H1 (cell line): ENCODE results near the gene SCN8A. TPM values are rescaled to one million over a fixed set of nuclear protein-coding genes. Genes with fewer than 3 reads are reported as not detected.

Experiments
- CTCF ChIA-PET: fragments of 300-600 bp; sonication (Branson Sonifier 250); formaldehyde crosslinking; loops from one replicate; lab custom pipeline; 2021; ENCODE audit not compliant: partially characterized antibody; lab: Charles Lee
- POLR2A ChIA-PET: fragments of 300-600 bp; sonication (Branson Sonifier 250); formaldehyde crosslinking; loops from one replicate; lab custom pipeline; 2021; ENCODE audit warnings: inconsistent platforms; ENCODE audit not compliant: partially characterized antibody; lab: Charles Lee
- DNase-seq, 2 experiments: peaks; one replicate each; pipeline versions ENCODE4 v3.0.0 to v3.0.0-alpha.2; 2010 to 2022; ENCODE audit warnings: low spot score in 2 of 2, low read depth in 1 of 2, mixed read lengths in 1 of 2
- FAIRE-seq: peaks from 2 replicates; lab custom pipeline; 2011; peaks lifted over from hg19 to GRCh38; lab: Jason Lieb, UNC
- H2AFZ ChIP-seq: 2 replicates; pipeline ENCODE4 v1.8.1; 2012; ENCODE audit warnings: low read length, inconsistent platforms
- H2AK5ac ChIP-seq: 2 replicates; pipeline ENCODE4 v1.6.1; 2013; ENCODE audit warnings: low read depth, low read length
- H2BK120ac ChIP-seq: replicated peaks from 2 replicates; pipeline ENCODE3; 2013; ENCODE audit warnings: low read depth, low read length, inconsistent platforms
- H2BK12ac ChIP-seq: 2 replicates; pipeline ENCODE4 v1.6.1; 2013; ENCODE audit warnings: low read depth, low read length
- H2BK15ac ChIP-seq: 2 replicates; pipeline ENCODE4 v1.6.1; 2013; ENCODE audit warnings: low read length
- H2BK20ac ChIP-seq: 2 replicates; pipeline ENCODE4 v1.6.1; 2013; ENCODE audit warnings: low read length
- H2BK5ac ChIP-seq: 2 replicates; pipeline ENCODE4 v1.6.1; 2013; ENCODE audit warnings: low read depth, low read length
- H3K14ac ChIP-seq: 2 replicates; pipeline ENCODE4 v1.6.1; 2013; ENCODE audit warnings: inconsistent platforms; ENCODE audit not compliant: insufficient read length
- H3K18ac ChIP-seq: 2 replicates; pipeline ENCODE4 v1.6.1; 2013; ENCODE audit warnings: low read length; ENCODE audit errors: extremely low read depth
- H3K23ac ChIP-seq: 2 replicates; pipeline ENCODE4 v1.6.1; 2013; ENCODE audit warnings: inconsistent platforms; ENCODE audit not compliant: insufficient read length
- H3K23me2 ChIP-seq: 2 replicates; pipeline ENCODE4 v1.6.1; 2013; ENCODE audit warnings: low read depth, low read length
- H3K27ac ChIP-seq: 2 replicates; pipeline ENCODE4 v1.6.1; 2011; ENCODE audit warnings: low read depth, low read length, inconsistent platforms
- H3K27me3 ChIP-seq, 4 experiments: replicated peaks in 1 of 4; 1 replicate in 1 of 4; 2 replicates in 3 of 4; pipeline versions ENCODE4 v1.6.1 to v1.8.1; 2011 to 2013; ENCODE audit warnings: low read length in 3 of 4, mild to moderate bottlenecking in 3 of 4, inconsistent platforms in 2 of 4, mixed read lengths in 2 of 4, moderate library complexity in 1 of 4; ENCODE audit not compliant: control insufficient read depth in 3 of 4, insufficient read depth in 3 of 4; ENCODE audit errors: extremely low read depth in 1 of 4
- H3K36me3 ChIP-seq, 4 experiments: 2 replicates each; pipeline versions ENCODE4 v1.6.1 to v1.8.1; 2011 to 2013; ENCODE audit warnings: mild to moderate bottlenecking in 4 of 4, low read length in 3 of 4, moderate library complexity in 2 of 4, control low read depth in 1 of 4, inconsistent platforms in 1 of 4; ENCODE audit not compliant: insufficient read depth in 4 of 4, control insufficient read depth in 2 of 4
- H3K4ac ChIP-seq: replicated peaks from 2 replicates; pipeline ENCODE3; 2013; ENCODE audit warnings: low read length, low read depth, mixed read lengths, inconsistent platforms; ENCODE audit not compliant: insufficient read length
- H3K4me1 ChIP-seq, 4 experiments: replicated peaks in 1 of 4; 1 replicate in 1 of 4; 2 replicates in 3 of 4; pipeline versions ENCODE4 v1.6.1 to v1.8.1; 2011 to 2013; ENCODE audit warnings: low read length in 3 of 4, inconsistent platforms in 2 of 4, mixed read lengths in 1 of 4; ENCODE audit not compliant: insufficient read depth in 4 of 4, control insufficient read depth in 3 of 4
- H3K4me2 ChIP-seq, 2 experiments: 2 replicates each; pipeline versions ENCODE4 v1.6.1 to v1.8.1; 2011 to 2013; ENCODE audit warnings: low read depth in 2 of 2, low read length in 2 of 2, control low read depth in 1 of 2, inconsistent platforms in 1 of 2, mild to moderate bottlenecking in 1 of 2; ENCODE audit not compliant: insufficient read depth in 1 of 2
- H3K4me3 ChIP-seq, 4 experiments: fragments of 200-600, 300-600 bp in 1 of 4; sonication (generic), shearing (Covaris generic), sonication (Bioruptor Twin) in 1 of 4; 2 replicates each; pipeline versions ENCODE4 v1.5.1 to v1.8.1; 2011 to 2016; ENCODE audit warnings: low read length in 4 of 4, low read depth in 3 of 4, control low read depth in 2 of 4, inconsistent platforms in 2 of 4, mild to moderate bottlenecking in 2 of 4, mixed read lengths in 1 of 4, moderate library complexity in 1 of 4; ENCODE audit not compliant: insufficient read depth in 2 of 4; ENCODE audit errors: extremely low read depth in 1 of 4
- H3K56ac ChIP-seq: replicated peaks from 2 replicates; pipeline ENCODE3; 2013; ENCODE audit warnings: low read depth, mild to moderate bottlenecking, mixed read lengths, low read length, inconsistent platforms; ENCODE audit not compliant: insufficient read length
- H3K79me1 ChIP-seq: 2 replicates; pipeline ENCODE4 v1.6.1; 2013; ENCODE audit warnings: low read depth, low read length, control low read depth
- H3K79me2 ChIP-seq, 2 experiments: 2 replicates each; pipeline versions ENCODE4 v1.6.1 to v1.8.1; 2012 to 2013; ENCODE audit warnings: low read length in 2 of 2, mild to moderate bottlenecking in 2 of 2, inconsistent platforms in 1 of 2; ENCODE audit not compliant: insufficient read depth in 2 of 2, control insufficient read depth in 1 of 2
- H3K9ac ChIP-seq, 4 experiments: replicated peaks in 1 of 4; 1 replicate in 1 of 4; 2 replicates in 3 of 4; pipeline versions ENCODE4 v1.6.1 to v1.8.1; 2011 to 2013; ENCODE audit warnings: low read depth in 3 of 4, low read length in 3 of 4, control low read depth in 2 of 4, mild to moderate bottlenecking in 2 of 4, moderate library complexity in 2 of 4, inconsistent platforms in 1 of 4; ENCODE audit errors: extremely low read depth in 1 of 4
- H3K9me3 ChIP-seq, 2 experiments: 2 replicates each; pipeline versions ENCODE4 v1.6.1 to v1.8.1; 2012 to 2013; ENCODE audit warnings: mild to moderate bottlenecking in 2 of 2, moderate library complexity in 2 of 2, control low read depth in 1 of 2, inconsistent platforms in 1 of 2, low read depth in 1 of 2, low read length in 1 of 2, mixed read lengths in 1 of 2; ENCODE audit not compliant: insufficient read depth in 2 of 2
- H4K20me1 ChIP-seq, 2 experiments: replicated peaks in 1 of 2; 2 replicates each; pipeline versions ENCODE3 to v1.8.1; 2011 to 2013; ENCODE audit warnings: inconsistent platforms in 2 of 2, low read length in 2 of 2, mild to moderate bottlenecking in 1 of 2; ENCODE audit not compliant: insufficient read depth in 2 of 2, control insufficient read depth in 1 of 2
- H4K5ac ChIP-seq: 2 replicates; pipeline ENCODE4 v1.6.1; 2013; ENCODE audit warnings: low read length, low read depth, mixed read lengths, inconsistent platforms; ENCODE audit not compliant: insufficient read length
- H4K8ac ChIP-seq: 2 replicates; pipeline ENCODE4 v1.8.0; 2013; ENCODE audit warnings: mild to moderate bottlenecking, moderate library complexity, low read length, inconsistent platforms; ENCODE audit not compliant: insufficient read depth; ENCODE audit errors: extremely low read depth
- H4K91ac ChIP-seq: replicated peaks from 2 replicates; pipeline ENCODE3; 2013; ENCODE audit warnings: low read length, mixed read lengths, inconsistent platforms; ENCODE audit not compliant: insufficient read length
- BCL11A ChIP-seq, 2 experiments: IDR thresholded peaks; one replicate each; pipeline ENCODE4 v1.6.1; 2011; ENCODE audit warnings: low read depth in 2 of 2, low read length in 2 of 2, mild to moderate bottlenecking in 2 of 2
- BRCA1 ChIP-seq: IDR thresholded peaks from 2 replicates; pipeline ENCODE4 v1.6.1; 2012; ENCODE audit warnings: low read depth, low read length, improper control_type of control experiment
- CHD1 ChIP-seq: IDR thresholded peaks from 2 replicates; pipeline ENCODE4 v1.6.1; 2012; ENCODE audit warnings: low read depth, low read length, improper control_type of control experiment
- RNF2 ChIP-seq: fragments of 200-900, 300-1000 bp; sonication (generic); IDR thresholded peaks from 2 replicates; pipeline ENCODE4 v1.7.1; 2016; ENCODE audit warnings: borderline replicate concordance, low read depth, mild to moderate bottlenecking, antibody characterized with exemption, low read length; ENCODE audit not compliant: poor library complexity, severe bottlenecking; ENCODE audit errors: missing control alignments
- RXRA ChIP-seq: IDR thresholded peaks from 2 replicates; pipeline ENCODE4 v1.6.1; 2011; ENCODE audit warnings: low read depth, mild to moderate bottlenecking, low read length, moderate library complexity; ENCODE audit not compliant: insufficient read depth
- TCF12 ChIP-seq: IDR thresholded peaks from 2 replicates; pipeline ENCODE4 v1.6.1; 2011; ENCODE audit warnings: low read depth, mild to moderate bottlenecking, low read length
- YY1 ChIP-seq: IDR thresholded peaks from 2 replicates; pipeline ENCODE4 v1.6.1; 2011; ENCODE audit warnings: low read depth, mild to moderate bottlenecking, low read length
- WGBS, 2 experiments: shearing (Covaris generic) in 1 of 2; methylation state at CpG; one replicate each; pipeline versions ENCODE4 v1.1.6 to v1.1.7; 2013 to 2015; ENCODE audit warnings: low lambda C conversion rate in 2 of 2, mixed read lengths in 2 of 2, inconsistent platforms in 1 of 2, low coverage in 1 of 2, missing lambda C conversion rate in 1 of 2; ENCODE audit not compliant: insufficient replicate concordance in 2 of 2, insufficient coverage in 1 of 2, insufficient read length in 1 of 2; ENCODE audit errors: extremely low coverage in 1 of 2, missing lambda C conversion rate in 1 of 2; 5-methylcytosine and 5-hydroxymethylcytosine counted together
- polyA plus RNA-seq, 7 experiments: library from polyadenylated mRNA; depleted of rRNA in 3 of 7; stranded (reverse) in 5 of 7; unstranded in 2 of 7; fragments of >200 nt in 5 of 7; fragments of 200-250 nt in 2 of 7; gene quantifications; 1 replicate in 5 of 7; 2 replicates in 1 of 7; 4 replicates in 1 of 7; pipeline versions ENCODE4 v1.2.1 to v1.2.3, GENCODE V29; 2011 to 2013; ENCODE audit warnings: missing spikeins in 2 of 7, mixed read lengths in 2 of 7
- total RNA-seq: library from RNA; stranded (reverse); fragmentation: NEBNext Ultra II Directional; extraction: Animal tissue kit (Norgen Biotek cat#: 25700); gene quantifications from 2 replicates; pipeline ENCODE4 v1.2.1, GENCODE V29; 2021
- TF ChIP-seq, protein P1 (sequence below): IDR thresholded peaks from 2 replicates; pipeline ENCODE4 v1.6.1; 2012; ENCODE audit warnings: inconsistent platforms

SCN8A gene
- total and polyA plus RNA-seq, 2 of the 8 experiments (the other 6 are each of a cell fraction or from before 2014, with no cell fraction given), result 6.3 to 10.7 TPM

DNA sequence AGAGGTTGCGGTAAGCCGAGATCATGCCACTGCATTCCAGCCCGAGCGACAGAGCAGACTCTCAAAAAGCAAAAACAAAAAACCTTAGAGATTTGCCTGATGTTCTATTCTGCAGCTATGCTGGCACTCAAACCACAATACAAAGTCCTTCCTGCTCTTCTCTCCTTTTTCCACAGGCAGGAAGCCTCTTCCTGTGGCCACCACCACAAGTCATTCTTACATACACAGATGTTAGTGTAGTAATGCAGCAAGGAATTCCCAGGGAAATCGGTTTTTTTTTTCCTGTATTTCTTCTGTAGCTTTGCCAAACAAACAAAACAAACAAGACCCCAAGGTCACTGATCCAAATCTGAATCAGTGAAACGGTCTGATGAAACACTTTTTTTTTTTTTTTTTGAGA lies 153.2 kb downstream of the SCN8A start:
- 81% methylated on average over 6 of the region's 6 CpGs; no CpG with 5 or more reads in 1 of the 2 experiments for WGBS, 2 experiments

More for the DNA sequence above, 153.2 kb downstream of the SCN8A start:
- no peaks in the 10 kb centered on the region for H3K23me2 ChIP-seq
- no peaks in the 10 kb centered on the region for H3K79me2 ChIP-seq
- H2AK5ac ChIP-seq, result no peak overlapping the region
- H3K4me2 ChIP-seq, result no peak overlapping the region
- H3K56ac ChIP-seq, result no peak overlapping the region
- DNase-seq (no peak), FAIRE-seq (no peak)
- no peaks in the 10 kb centered on the region for H3K9me3 ChIP-seq
- no peak overlapping the region for H4K8ac ChIP-seq
- H2BK5ac ChIP-seq, result no peak overlapping the region
- ChIA-PET POLR2A (no interaction called here), CTCF (interaction anchor here (0.6 to 1.4 kb wide), 3 partner anchors 131 to 551 kb away, joined by 3 to 5 read pairs (median 3); no protein-coding TSS in a partner anchor)
- H4K20me1 ChIP-seq, result no peaks in the 10 kb centered on the region
- H3K27me3 ChIP-seq, result no peaks in the 10 kb centered on the region; a peak in 2 of 7 replicates
- no peak overlapping the region for H3K23ac ChIP-seq
- H3K14ac ChIP-seq, result no peak overlapping the region
- no peak overlapping the region for H4K5ac ChIP-seq
- no peaks in the 10 kb centered on the region for H3K79me1 ChIP-seq
- H3K9ac ChIP-seq, result no peak overlapping the region
- no peak overlapping the region for H2BK12ac ChIP-seq
- no peak overlapping the region for H4K91ac ChIP-seq
- H3K36me3 ChIP-seq, result peaks cover 0 to 8% (median 5%) of the 10 kb centered on the region in 4 experiments; a peak in 5 of 8 replicates
- H3K4me3 ChIP-seq, result no peak overlapping the region
- no peak overlapping the region for H3K18ac ChIP-seq
- TF ChIP-seq, protein P1, sequence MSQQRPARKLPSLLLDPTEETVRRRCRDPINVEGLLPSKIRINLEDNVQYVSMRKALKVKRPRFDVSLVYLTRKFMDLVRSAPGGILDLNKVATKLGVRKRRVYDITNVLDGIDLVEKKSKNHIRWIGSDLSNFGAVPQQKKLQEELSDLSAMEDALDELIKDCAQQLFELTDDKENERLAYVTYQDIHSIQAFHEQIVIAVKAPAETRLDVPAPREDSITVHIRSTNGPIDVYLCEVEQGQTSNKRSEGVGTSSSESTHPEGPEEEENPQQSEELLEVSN, result no peak
- TF ChIP-seq BCL11A (IDR thresholded peaks at IDR 0.05; ENCODE audit: low read depth in 2 of 2, low read length in 2 of 2) (no peak), TCF12 (no peak), BRCA1 (no peak), RNF2 (no peak), RXRA (no peak), YY1 (no peak), CHD1 (no peak)
- no peak overlapping the region for H3K27ac ChIP-seq
- no peak overlapping the region for H3K4ac ChIP-seq
- no peak overlapping the region for H2AFZ ChIP-seq
- H2BK20ac ChIP-seq, result no peak overlapping the region
- no peak overlapping the region for H2BK15ac ChIP-seq
- H2BK120ac ChIP-seq, result no peak overlapping the region
- no peaks in the 10 kb centered on the region for H3K4me1 ChIP-seq
